Kidney epithelial cell (primary cell): ENCODE results near the gene BNIPL. TPM values are rescaled to one million over a fixed set of nuclear protein-coding genes. Genes with fewer than 3 reads are reported as not detected.
A peak's percentile ranks its signal among the peaks of the same experiment; 100 is the strongest.

Experiments
- DNase-seq: peaks from one replicate; pipeline ENCODE4 v3.0.0-alpha.2; 2010; ENCODE audit warnings: low read depth
- H3K27me3 ChIP-seq: 2 replicates; pipeline ENCODE4 v1.6.0; 2011; ENCODE audit warnings: low read length; ENCODE audit not compliant: control insufficient read depth, insufficient read depth
- H3K36me3 ChIP-seq: 2 replicates; pipeline ENCODE4 v1.5.1; 2011; ENCODE audit warnings: low read length; ENCODE audit not compliant: control insufficient read depth, insufficient read depth
- H3K4me3 ChIP-seq: 2 replicates; pipeline ENCODE4 v1.5.1; 2011; ENCODE audit warnings: low read depth, mild to moderate bottlenecking, control low read depth, low read length
- CTCF ChIP-seq: IDR thresholded peaks from 2 replicates; pipeline ENCODE4 v1.5.1; 2011; ENCODE audit warnings: mild to moderate bottlenecking, moderate library complexity, low read length, control low read depth, inconsistent platforms; ENCODE audit not compliant: insufficient read depth, poor library complexity, severe bottlenecking
- total RNA-seq: library from RNA; depleted of rRNA; stranded (reverse); fragments of >200 nt; gene quantifications from 2 replicates; pipeline ENCODE4 v1.2.3, GENCODE V29; 2015

BNIPL gene
- total RNA-seq, 1 donor from 2014 or later: 0.17 TPM

GRCh38 chr1:151047925-151048644, 11.7 kb downstream of the BNIPL start:
- DNase-seq: no peak
- no peaks in the 10 kb centered on the region for H3K27me3 ChIP-seq
- H3K36me3 ChIP-seq: peaks cover 1% of the 10 kb centered on the region
- peak; percentile 53 for TF ChIP-seq CTCF
- H3K4me3 ChIP-seq: peak overlapping the region; percentile 57

- peaks cover 1% of the 10 kb centered on the region for H3K36me3 ChIP-seq
- no peaks in the 10 kb centered on the region for H3K27me3 ChIP-seq
- H3K4me3 ChIP-seq: peak overlapping the region; percentile 57
- no peak for TF ChIP-seq CTCF
- no peak for DNase-seq
These were observed 12.3 kb downstream of the BNIPL start for GRCh38 chr1:151048645-151049032.

- no peak overlapping the region for H3K4me3 ChIP-seq
- no peak for DNase-seq
These were observed 13.1 kb downstream of the BNIPL start for GRCh38 chr1:151049458-151049857.

GRCh38 chr1:151050051-151050688, 13.8 kb downstream of the BNIPL start:
- H3K4me3 ChIP-seq: no peak overlapping the region
- H3K27me3 ChIP-seq: no peaks in the 10 kb centered on the region
- peaks cover 3% of the 10 kb centered on the region for H3K36me3 ChIP-seq
- TF ChIP-seq CTCF: no peak
- no peak for DNase-seq

More at GRCh38 chr1:151049458-151049857, 13.1 kb downstream of the BNIPL start:
- H3K36me3 ChIP-seq: peaks cover 1% of the 10 kb centered on the region
- no peak for TF ChIP-seq CTCF
- no peaks in the 10 kb centered on the region for H3K27me3 ChIP-seq

- DNase-seq: no peak
- H3K27me3 ChIP-seq: no peaks in the 10 kb centered on the region
- peaks cover 5% of the 10 kb centered on the region for H3K36me3 ChIP-seq
- TF ChIP-seq CTCF: no peak
- no peak overlapping the region for H3K4me3 ChIP-seq
These were observed 15.1 kb downstream of the BNIPL start for GRCh38 chr1:151051356-151052009.
